HFFc6 (cell line): ENCODE results near the gene PKN3. TPM values are rescaled to one million over a fixed set of nuclear protein-coding genes. Genes with fewer than 3 reads are reported as not detected.
A peak's percentile ranks its signal among the peaks of the same experiment; 100 is the strongest.

Experiments used
- DNase-seq: peaks from one replicate; pipeline ENCODE4 v3.0.0-alpha.2; 2018
- H3K27ac Mint-ChIP-seq: 2 replicates; pipeline ENCODE4 v1.8.0; 2020; ENCODE audit warnings: mild to moderate bottlenecking, mixed read lengths
- H3K27me3 Mint-ChIP-seq: 2 replicates; pipeline ENCODE4 v1.8.0; 2021; ENCODE audit warnings: mild to moderate bottlenecking, moderate library complexity, mixed read lengths; ENCODE audit not compliant: insufficient read depth
- H3K36me3 Mint-ChIP-seq: 2 replicates; pipeline ENCODE4 v1.8.0; 2021; ENCODE audit warnings: low read depth, mixed read lengths
- H3K4me1 Mint-ChIP-seq: 2 replicates; pipeline ENCODE4 v1.8.0; 2020; ENCODE audit warnings: low read depth, mixed read lengths
- H3K4me3 Mint-ChIP-seq: 2 replicates; pipeline ENCODE4 v1.8.0; 2020; ENCODE audit warnings: mild to moderate bottlenecking, moderate library complexity, mixed read lengths
- H3K9me3 Mint-ChIP-seq: 2 replicates; pipeline ENCODE4 v1.8.0; 2020; ENCODE audit warnings: mild to moderate bottlenecking, mixed read lengths
- total RNA-seq, 6 experiments: library from RNA; stranded (reverse); fragmentation: NEBNext Ultra II Directional; extraction: Animal tissue kit (Norgen Biotek cat#: 25700); gene quantifications; 2 replicates in 1 of 6; 3 replicates in 5 of 6; pipeline ENCODE4 v1.2.3, GENCODE V29; 2021
- TF ChIP-seq, protein P1 (sequence below): fragments of 200-600 bp; sonication (generic); IDR thresholded peaks from 2 replicates; pipeline ENCODE4 v1.5.0; 2021; ENCODE audit warnings: antibody characterized with exemption, mild to moderate bottlenecking

The PKN3 gene
- total RNA-seq, 6 experiments from 2014 or later = 1.9 to 5.6 (median 3.5) TPM

GRCh38 chr9:128720841-128721486 lies 18.7 kb downstream of the PKN3 start:
- Mint-ChIP-seq H3K4me3 (no peak overlapping the region), H3K36me3 (no peaks in the 10 kb centered on the region), H3K27ac (no peak overlapping the region), H3K27me3 (peaks cover 10% of the 10 kb centered on the region), H3K4me1 (peaks cover 17% of the 10 kb centered on the region), H3K9me3 (no peaks in the 10 kb centered on the region; the same call in 1 of the 2 replicates)
- DNase-seq = no peak
- TF ChIP-seq, protein P1, sequence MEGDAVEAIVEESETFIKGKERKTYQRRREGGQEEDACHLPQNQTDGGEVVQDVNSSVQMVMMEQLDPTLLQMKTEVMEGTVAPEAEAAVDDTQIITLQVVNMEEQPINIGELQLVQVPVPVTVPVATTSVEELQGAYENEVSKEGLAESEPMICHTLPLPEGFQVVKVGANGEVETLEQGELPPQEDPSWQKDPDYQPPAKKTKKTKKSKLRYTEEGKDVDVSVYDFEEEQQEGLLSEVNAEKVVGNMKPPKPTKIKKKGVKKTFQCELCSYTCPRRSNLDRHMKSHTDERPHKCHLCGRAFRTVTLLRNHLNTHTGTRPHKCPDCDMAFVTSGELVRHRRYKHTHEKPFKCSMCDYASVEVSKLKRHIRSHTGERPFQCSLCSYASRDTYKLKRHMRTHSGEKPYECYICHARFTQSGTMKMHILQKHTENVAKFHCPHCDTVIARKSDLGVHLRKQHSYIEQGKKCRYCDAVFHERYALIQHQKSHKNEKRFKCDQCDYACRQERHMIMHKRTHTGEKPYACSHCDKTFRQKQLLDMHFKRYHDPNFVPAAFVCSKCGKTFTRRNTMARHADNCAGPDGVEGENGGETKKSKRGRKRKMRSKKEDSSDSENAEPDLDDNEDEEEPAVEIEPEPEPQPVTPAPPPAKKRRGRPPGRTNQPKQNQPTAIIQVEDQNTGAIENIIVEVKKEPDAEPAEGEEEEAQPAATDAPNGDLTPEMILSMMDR = no peak

GRCh38 chr9:128721487-128722010 lies 19.2 kb downstream of the PKN3 start:
- Mint-ChIP-seq H3K4me1 (peaks cover 17% of the 10 kb centered on the region), H3K4me3 (no peak overlapping the region), H3K27ac (no peak overlapping the region), H3K36me3 (no peaks in the 10 kb centered on the region), H3K27me3 (peaks cover 10% of the 10 kb centered on the region), H3K9me3 (no peaks in the 10 kb centered on the region; the same call in 1 of the 2 replicates)
- TF ChIP-seq, protein P1 = no peak
- DNase-seq = no peak

DNA sequence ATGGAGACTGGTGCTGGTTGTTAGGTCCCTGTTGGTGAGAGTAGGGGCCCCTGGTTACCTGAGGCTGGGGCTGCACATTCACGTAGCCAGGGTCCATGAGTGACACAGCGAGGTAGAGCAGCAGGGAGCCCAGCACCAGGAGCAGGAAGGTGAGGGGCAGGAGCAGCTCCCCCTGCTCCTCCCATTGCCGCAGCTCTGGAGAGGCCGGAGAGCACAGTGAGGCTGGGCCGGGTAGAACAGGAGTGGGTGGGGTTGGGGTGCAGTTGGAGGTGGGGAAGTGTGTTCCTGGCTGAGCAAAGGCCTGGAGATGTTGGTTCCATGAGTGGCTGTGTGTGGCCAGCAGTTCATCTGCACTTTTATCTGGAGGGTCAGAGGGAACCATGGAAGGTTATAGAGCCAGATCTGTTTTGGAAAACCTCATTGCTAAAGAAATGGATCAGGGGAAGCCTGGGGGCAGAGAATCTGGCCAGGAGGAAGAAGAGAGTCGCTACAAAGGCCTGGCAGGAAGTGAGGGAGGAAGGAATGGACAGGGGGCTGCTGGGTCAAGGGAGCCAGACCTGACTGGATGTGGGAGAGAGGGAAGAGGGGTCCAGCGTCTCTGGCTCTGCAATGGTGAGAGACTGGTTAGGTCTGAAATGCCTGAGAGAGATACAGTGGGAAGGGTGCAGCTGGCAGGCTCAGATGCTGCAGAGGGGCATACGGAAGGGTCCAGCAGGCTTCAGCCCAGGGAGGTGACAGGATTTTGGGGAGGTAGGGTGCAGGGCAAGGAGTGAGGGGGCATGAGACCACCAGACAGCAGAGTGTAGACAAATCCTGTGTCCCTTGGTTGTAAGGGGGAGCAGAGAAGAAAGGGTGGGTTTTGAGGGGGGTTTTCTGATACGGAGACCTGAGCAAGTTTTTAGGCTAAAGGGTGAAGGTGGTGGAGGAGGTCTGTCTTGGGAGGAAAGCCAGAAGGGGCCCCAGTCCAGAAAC lies 20.4 kb downstream of the PKN3 start:
- Mint-ChIP-seq H3K27ac (peak overlapping the region; percentile 25), H3K36me3 (no peaks in the 10 kb centered on the region), H3K27me3 (peaks cover 10% of the 10 kb centered on the region), H3K9me3 (no peaks in the 10 kb centered on the region; the same call in 1 of the 2 replicates), H3K4me1 (peaks cover 17% of the 10 kb centered on the region), H3K4me3 (peak overlapping the region; percentile 95)
- TF ChIP-seq, protein P1 = no peak
- DNase-seq = no peak

DNA sequence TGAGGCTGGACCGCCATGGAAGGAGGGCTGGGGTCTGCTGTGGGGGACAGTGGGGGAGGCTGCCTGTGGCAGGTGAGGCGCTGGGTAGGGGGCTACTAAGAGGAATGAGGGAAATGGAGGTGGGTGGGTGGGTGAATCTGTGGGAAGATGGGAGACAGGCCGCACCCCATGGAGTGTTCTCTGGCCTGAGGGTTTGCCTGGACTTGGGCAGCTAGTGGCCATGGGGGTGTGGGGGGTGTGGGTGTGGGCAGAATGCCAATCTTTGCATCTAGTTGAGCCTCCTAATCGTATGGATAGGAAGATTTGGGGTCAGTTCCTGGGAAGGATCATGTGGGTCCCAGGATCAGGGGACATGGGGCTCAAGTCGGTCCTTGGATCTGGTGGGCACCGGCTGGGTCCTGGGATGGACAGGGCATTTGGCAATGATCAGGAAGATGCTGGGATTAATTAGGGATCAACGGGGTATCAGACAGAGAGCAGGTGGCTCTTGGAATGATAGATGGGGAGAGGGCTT lies 21.1 kb downstream of the PKN3 start:
- H3K4me3 Mint-ChIP-seq = peak overlapping the region; percentile 95
- peaks cover 17% of the 10 kb centered on the region for H3K4me1 Mint-ChIP-seq

More for the DNA sequence above, 21.1 kb downstream of the PKN3 start:
- no peaks in the 10 kb centered on the region for H3K36me3 Mint-ChIP-seq
- peaks cover 10% of the 10 kb centered on the region for H3K27me3 Mint-ChIP-seq
- H3K27ac Mint-ChIP-seq = peak overlapping the region; percentile 81
- no peaks in the 10 kb centered on the region; the same call in 1 of the 2 replicates for H3K9me3 Mint-ChIP-seq
- TF ChIP-seq, protein P1 = no peak
- DNase-seq = no peak
